T-helper 1 cell treated with Interleukin-12 subunit alpha and Interleukin-12 subunit beta and Interleukin-4 antibody, amounts not matched to agents 30 ng/mL and 1 ng/mL, for 36 hours (primary cell): ENCODE measurements around the gene MEGF9. TPM values are rescaled to one million over a fixed set of nuclear protein-coding genes. Genes with fewer than 3 reads are reported as not detected.

ENCODE experiments used
- intact Hi-C: fragments of 100-400 bp; cut with micrococcal nuclease; formaldehyde crosslinking; loops from one replicate; pipeline ENCODE4 v1.15.1; 2024
- total RNA-seq: library from RNA; stranded (reverse); gene quantifications from 2 replicates; pipeline ENCODE4 v1.2.3, GENCODE V29; 2022

Gene MEGF9
- total RNA-seq, 1 donor from 2014 or later = 10.1 TPM

- intact Hi-C loops = loop anchor here (1.0 to 5.0 kb wide), 2 partner anchors 130 to 642 kb away; partner anchors contain the start of gene CDK5RAP2
Measured at GRCh38 chr9:120710110-120710981, 3.9 kb downstream of the MEGF9 start.

GRCh38 chr9:120708526-120709224 lies 5.6 kb downstream of the MEGF9 start:
- intact Hi-C loops = no loop called here

- intact Hi-C loops = no loop called here
Measured at GRCh38 chr9:120707170-120707569, 7.1 kb downstream of the MEGF9 start.

- intact Hi-C loops = no loop called here
Measured at GRCh38 chr9:120705174-120705573, 9.1 kb downstream of the MEGF9 start.

- intact Hi-C loops = no loop called here
Measured at GRCh38 chr9:120702075-120702474, 12.2 kb downstream of the MEGF9 start.

- intact Hi-C loops = no loop called here
Measured at GRCh38 chr9:120701248-120701647, 13.0 kb downstream of the MEGF9 start.

- intact Hi-C loops = no loop called here
Measured at GRCh38 chr9:120698766-120699165, 15.5 kb downstream of the MEGF9 start.

GRCh38 chr9:120697448-120697847 lies 16.8 kb downstream of the MEGF9 start:
- intact Hi-C loops = no loop called here

GRCh38 chr9:120696551-120697230 lies 17.6 kb downstream of the MEGF9 start:
- intact Hi-C loops = no loop called here

- intact Hi-C loops = no loop called here
Measured at GRCh38 chr9:120694559-120694958, 19.7 kb downstream of the MEGF9 start.

- intact Hi-C loops = loop anchor here (2.0 kb wide), 1 partner anchor 19 kb away; no protein-coding TSS in a partner anchor
Measured at GRCh38 chr9:120693700-120694008, 20.6 kb downstream of the MEGF9 start.

GRCh38 chr9:120692901-120693699 lies 21.2 kb downstream of the MEGF9 start:
- intact Hi-C loops = loop anchor here (2.0 kb wide), 1 partner anchor 20 kb away; no protein-coding TSS in a partner anchor

- intact Hi-C loops = no loop called here
Measured at GRCh38 chr9:120690372-120690771, 23.9 kb downstream of the MEGF9 start.

GRCh38 chr9:120689860-120690259 lies 24.4 kb downstream of the MEGF9 start:
- intact Hi-C loops = no loop called here

- intact Hi-C loops = no loop called here
Measured at GRCh38 chr9:120688758-120689157, 25.5 kb downstream of the MEGF9 start.

GRCh38 chr9:120683150-120683549 lies 31.1 kb downstream of the MEGF9 start:
- intact Hi-C loops = no loop called here

- intact Hi-C loops = no loop called here
Measured at GRCh38 chr9:120681121-120681520, 33.1 kb downstream of the MEGF9 start.

- intact Hi-C loops = no loop called here
Measured at GRCh38 chr9:120680579-120680978, 33.7 kb downstream of the MEGF9 start.

GRCh38 chr9:120680161-120680560 lies 34.1 kb downstream of the MEGF9 start:
- intact Hi-C loops = no loop called here

GRCh38 chr9:120677965-120678364 lies 36.3 kb downstream of the MEGF9 start:
- intact Hi-C loops = no loop called here

- intact Hi-C loops = no loop called here
Measured at GRCh38 chr9:120676767-120677402, 37.4 kb downstream of the MEGF9 start.
